ENCODE results near the gene PRUNE2. TPM values are rescaled to one million over a fixed set of nuclear protein-coding genes. Genes with fewer than 3 reads are reported as not detected.
"Not testable (repeated sequence)": the region's sequence is repeated elsewhere in the genome, so short reads cannot be mapped to it uniquely, and the experiment has no call there.

PRUNE2 gene
- total RNA-seq, 1 experiment from 2014 or later: 0.59 TPM

DNA sequence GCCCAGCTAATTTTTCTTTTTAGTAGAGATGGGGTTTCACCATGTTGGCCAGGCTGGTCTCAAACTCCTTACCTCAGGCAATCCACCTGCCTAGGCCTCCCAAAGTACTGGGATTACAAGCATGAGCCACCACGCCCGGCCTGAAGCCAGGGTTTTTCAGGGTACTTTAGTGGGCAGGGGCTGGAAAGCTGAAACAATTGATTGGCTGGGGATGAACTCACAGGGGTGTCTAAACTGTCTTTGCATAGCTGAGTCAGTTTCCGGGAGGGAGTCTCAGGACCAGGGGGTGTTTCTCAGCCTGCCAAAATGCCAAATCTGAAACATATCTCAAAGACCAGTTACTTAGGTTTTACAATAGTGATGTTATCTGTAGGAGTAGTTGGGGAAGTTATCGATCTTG, 46.1 kb downstream of the PRUNE2 start:
- H3K27ac ChIP-seq (ENCODE audit: low read depth, low read length): no peak overlapping the region

DNA sequence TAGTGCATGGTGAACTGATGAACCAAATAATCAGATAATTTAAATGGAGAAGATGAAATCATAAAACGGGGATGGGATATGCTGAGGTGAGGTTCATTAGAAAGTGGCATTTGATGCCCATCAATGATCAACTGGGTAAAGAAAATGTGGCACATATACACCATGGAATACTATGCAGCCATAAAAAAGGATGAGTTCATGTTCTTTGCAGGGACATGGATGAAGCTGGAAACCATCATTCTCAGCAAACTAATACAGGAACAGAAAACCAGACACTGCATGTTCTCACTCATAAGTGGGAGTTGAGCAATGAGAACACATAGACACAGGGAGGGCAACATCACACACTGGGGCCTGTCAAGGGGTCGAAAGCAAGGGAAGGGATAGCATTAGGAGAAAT, 47.7 kb downstream of the PRUNE2 start:
- H4K20me1 ChIP-seq (ENCODE audit: insufficient read depth); intact Hi-C loops (cut with micrococcal nuclease); H3K9me2 ChIP-seq (ENCODE audit: insufficient read depth); DNase-seq (ENCODE audit: low read depth, low spot score); H3K9me3 ChIP-seq (ENCODE audit: control insufficient read depth in 1 of 2, insufficient read depth in 1 of 2, low read depth in 1 of 2, low read length in 2 of 2); CTCF ChIA-PET; H3K27ac ChIP-seq (ENCODE audit: low read depth, low read length); H3K27me3 ChIP-seq (ENCODE audit: insufficient read depth, low read length); H3K4me3 ChIP-seq (replicated peaks in 1 of 2; ENCODE audit: low read depth in 1 of 2, low read length in 2 of 2); H3K79me2 ChIP-seq (ENCODE audit: insufficient read depth, low read length); H3K4me2 ChIP-seq (ENCODE audit: low read length); BruUV-seq (replicated peaks); ATAC-seq; H3K4me1 ChIP-seq (ENCODE audit: control insufficient read depth in 1 of 2, insufficient read depth in 2 of 2, low read length in 2 of 2); RAD21 ChIA-PET (ENCODE audit: low non-redundant PET in 1 of 2, low total read pairs in 2 of 2, uncharacterized antibody in 2 of 2, unreplicated experiment in 2 of 2); POLR2A ChIA-PET; H3K36me3 ChIP-seq (ENCODE audit: control insufficient read depth in 1 of 2, insufficient read depth in 2 of 2, low read length in 2 of 2); H3K9ac ChIP-seq (ENCODE audit: low read length); H2AFZ ChIP-seq (ENCODE audit: low read depth, low read length, poor library complexity, severe bottlenecking): not testable (repeated sequence)

More for the DNA sequence above, 46.1 kb downstream of the PRUNE2 start:
- Histone ChIP-seq H3K4me2 (ENCODE audit: low read length) (no peak overlapping the region), H3K79me2 (ENCODE audit: insufficient read depth, low read length) (no peaks in the 10 kb centered on the region), H3K9me2 (ENCODE audit: insufficient read depth) (no peaks in the 10 kb centered on the region), H3K36me3 (ENCODE audit: control insufficient read depth in 1 of 2, insufficient read depth in 2 of 2, low read length in 2 of 2) (no peaks in the 10 kb centered on the region), H3K27me3 (ENCODE audit: insufficient read depth, low read length) (no peaks in the 10 kb centered on the region), H3K9me3 (ENCODE audit: control insufficient read depth in 1 of 2, insufficient read depth in 1 of 2, low read depth in 1 of 2, low read length in 2 of 2) (no peaks in the 10 kb centered on the region), H3K4me3 (replicated peaks in 1 of 2; ENCODE audit: low read depth in 1 of 2, low read length in 2 of 2) (no peak overlapping the region), H3K4me1 (ENCODE audit: control insufficient read depth in 1 of 2, insufficient read depth in 2 of 2, low read length in 2 of 2) (no peaks in the 10 kb centered on the region), H2AFZ (ENCODE audit: low read depth, low read length, poor library complexity, severe bottlenecking) (no peak overlapping the region), H3K9ac (ENCODE audit: low read length) (no peak overlapping the region), H4K20me1 (ENCODE audit: insufficient read depth) (no peaks in the 10 kb centered on the region)
- POLR2A ChIA-PET: no interaction called here
- intact Hi-C loops (cut with micrococcal nuclease): no loop called here
- no peak for ATAC-seq
- DNase-seq (ENCODE audit: low read depth, low spot score): no peak
- RAD21 ChIA-PET (ENCODE audit: low non-redundant PET in 1 of 2, low total read pairs in 2 of 2, uncharacterized antibody in 2 of 2, unreplicated experiment in 2 of 2): no interaction called here
- CTCF ChIA-PET: no interaction called here
- BruUV-seq (replicated peaks): no TSS peak
- TF ChIP-seq POLR2AphosphoS5 (IDR thresholded peaks at IDR 0.05; ENCODE audit: low read depth, low read length) (no peak), TCF7L2 (IDR thresholded peaks at IDR 0.05; ENCODE audit: borderline replicate concordance, extremely low read depth, insufficient read depth, insufficient read length) (no peak), FOSL1 (IDR thresholded peaks at IDR 0.05; ENCODE audit: low read depth) (no peak), EZH2phosphoT487 (IDR thresholded peaks at IDR 0.05; ENCODE audit: borderline replicate concordance) (no peak), ZNF274 (IDR thresholded peaks at IDR 0.05; ENCODE audit: low read depth, low read length) (no peak), SRF (IDR thresholded peaks at IDR 0.05; ENCODE audit: low read depth) (no peak), ELF1 (IDR thresholded peaks at IDR 0.05; ENCODE audit: borderline replicate concordance, low read depth) (no peak), ZFX (IDR thresholded peaks at IDR 0.05) (no peak), CEBPB (IDR thresholded peaks at IDR 0.05; ENCODE audit: low read depth) (no peak), JUND (IDR thresholded peaks at IDR 0.05) (no peak), RAD21 (IDR thresholded peaks at IDR 0.05; ENCODE audit: low read depth) (no peak), CBX3 (IDR thresholded peaks at IDR 0.05; ENCODE audit: low read depth) (no peak), SIN3A (IDR thresholded peaks at IDR 0.05; ENCODE audit: low read depth) (no peak), YY1 (IDR thresholded peaks at IDR 0.05; ENCODE audit: extremely low read depth, insufficient replicate concordance, low read depth, low read length) (no peak), EZH2 (IDR thresholded peaks at IDR 0.05) (no peak), EGR1 (IDR thresholded peaks at IDR 0.05; ENCODE audit: low read depth) (no peak), POLR2A (IDR thresholded peaks at IDR 0.05; ENCODE audit: borderline replicate concordance, extremely low read depth, insufficient read depth, insufficient read length) (no peak)
- TF ChIP-seq, protein P1, sequence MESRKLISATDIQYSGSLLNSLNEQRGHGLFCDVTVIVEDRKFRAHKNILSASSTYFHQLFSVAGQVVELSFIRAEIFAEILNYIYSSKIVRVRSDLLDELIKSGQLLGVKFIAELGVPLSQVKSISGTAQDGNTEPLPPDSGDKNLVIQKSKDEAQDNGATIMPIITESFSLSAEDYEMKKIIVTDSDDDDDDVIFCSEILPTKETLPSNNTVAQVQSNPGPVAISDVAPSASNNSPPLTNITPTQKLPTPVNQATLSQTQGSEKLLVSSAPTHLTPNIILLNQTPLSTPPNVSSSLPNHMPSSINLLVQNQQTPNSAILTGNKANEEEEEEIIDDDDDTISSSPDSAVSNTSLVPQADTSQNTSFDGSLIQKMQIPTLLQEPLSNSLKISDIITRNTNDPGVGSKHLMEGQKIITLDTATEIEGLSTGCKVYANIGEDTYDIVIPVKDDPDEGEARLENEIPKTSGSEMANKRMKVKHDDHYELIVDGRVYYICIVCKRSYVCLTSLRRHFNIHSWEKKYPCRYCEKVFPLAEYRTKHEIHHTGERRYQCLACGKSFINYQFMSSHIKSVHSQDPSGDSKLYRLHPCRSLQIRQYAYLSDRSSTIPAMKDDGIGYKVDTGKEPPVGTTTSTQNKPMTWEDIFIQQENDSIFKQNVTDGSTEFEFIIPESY (IDR thresholded peaks at IDR 0.05; ENCODE audit: extremely low read depth, insufficient replicate concordance, low read length): no peak

Data from HCT116 (cell line).